ENCODE data around the gene ADAM19.

Gene ADAM19

GRCh38 chr5:157584628-157585027 lies 9.1 kb upstream of the ADAM19 start:
- H3K9me2 ChIP-seq (replicated peaks; ENCODE audit: low read depth, low read length): no peaks in the 10 kb centered on the region
- no peaks in the 10 kb centered on the region for H3K9me3 ChIP-seq (ENCODE audit: insufficient read depth, low read depth, low read length)
- H3K4me2 ChIP-seq (ENCODE audit: low read depth, low read length, poor library complexity, severe bottlenecking): no peak overlapping the region
- no peaks in the 10 kb centered on the region for H3K36me3 ChIP-seq (ENCODE audit: insufficient read depth, low read length)
- H4K20me1 ChIP-seq (ENCODE audit: insufficient read depth, low read length, poor library complexity, severe bottlenecking): no peaks in the 10 kb centered on the region
- H2AFZ ChIP-seq (ENCODE audit: low read length): no peak overlapping the region
- H3K4me1 ChIP-seq (ENCODE audit: insufficient read depth, low read length, poor library complexity, severe bottlenecking): no peaks in the 10 kb centered on the region
- no peak overlapping the region for H3K9ac ChIP-seq (ENCODE audit: low read depth, low read length, poor library complexity, severe bottlenecking)
- TF ChIP-seq EZH2phosphoT487 (IDR thresholded peaks at IDR 0.05; ENCODE audit: borderline replicate concordance) (no peak), CTCF (conservative IDR thresholded peaks at IDR 0.05; ENCODE audit: low read length) (no peak)
- H3K4me3 ChIP-seq (ENCODE audit: low read length, poor library complexity, severe bottlenecking): no peak overlapping the region
- no peaks in the 10 kb centered on the region for H3F3A ChIP-seq (ENCODE audit: low read depth)
- H3K79me2 ChIP-seq (ENCODE audit: insufficient read depth, low read length): no peaks in the 10 kb centered on the region
- no peaks in the 10 kb centered on the region for H3K27me3 ChIP-seq (ENCODE audit: insufficient read depth, low read length, poor library complexity, severe bottlenecking)

- TF ChIP-seq CTCF (conservative IDR thresholded peaks at IDR 0.05; ENCODE audit: low read length): 0 out of 2 replicates have a peak, but pooled peaks have one; percentile 12
- no peak for TF ChIP-seq EZH2phosphoT487 (IDR thresholded peaks at IDR 0.05; ENCODE audit: borderline replicate concordance)
- no peaks in the 10 kb centered on the region for H3K4me1 ChIP-seq (ENCODE audit: insufficient read depth, low read length, poor library complexity, severe bottlenecking)
Observed at GRCh38 chr5:157582731-157583620, 7.4 kb upstream of the ADAM19 start.

GRCh38 chr5:157581901-157582300 lies 6.3 kb upstream of the ADAM19 start:
- no peaks in the 10 kb centered on the region for H3F3A ChIP-seq (ENCODE audit: low read depth)
- no peak overlapping the region for H2AFZ ChIP-seq (ENCODE audit: low read length)
- H3K9ac ChIP-seq (ENCODE audit: low read depth, low read length, poor library complexity, severe bottlenecking): no peak overlapping the region
- no peaks in the 10 kb centered on the region for H3K4me1 ChIP-seq (ENCODE audit: insufficient read depth, low read length, poor library complexity, severe bottlenecking)
- H3K9me3 ChIP-seq (ENCODE audit: insufficient read depth, low read depth, low read length): no peaks in the 10 kb centered on the region
- no peak overlapping the region for H3K4me2 ChIP-seq (ENCODE audit: low read depth, low read length, poor library complexity, severe bottlenecking)
- no peak overlapping the region for H3K4me3 ChIP-seq (ENCODE audit: low read length, poor library complexity, severe bottlenecking)
- TF ChIP-seq EZH2phosphoT487 (IDR thresholded peaks at IDR 0.05; ENCODE audit: borderline replicate concordance): no peak
- TF ChIP-seq CTCF (conservative IDR thresholded peaks at IDR 0.05; ENCODE audit: low read length): no peak
- H4K20me1 ChIP-seq (ENCODE audit: insufficient read depth, low read length, poor library complexity, severe bottlenecking): no peaks in the 10 kb centered on the region
- H3K27me3 ChIP-seq (ENCODE audit: insufficient read depth, low read length, poor library complexity, severe bottlenecking): no peaks in the 10 kb centered on the region
- no peaks in the 10 kb centered on the region for H3K9me2 ChIP-seq (replicated peaks; ENCODE audit: low read depth, low read length)
- H3K79me2 ChIP-seq (ENCODE audit: insufficient read depth, low read length): no peaks in the 10 kb centered on the region
- no peaks in the 10 kb centered on the region for H3K36me3 ChIP-seq (ENCODE audit: insufficient read depth, low read length)

More at GRCh38 chr5:157582731-157583620, 7.4 kb upstream of the ADAM19 start:
- Histone ChIP-seq H3K9me2 (replicated peaks; ENCODE audit: low read depth, low read length) (no peaks in the 10 kb centered on the region), H3K27me3 (ENCODE audit: insufficient read depth, low read length, poor library complexity, severe bottlenecking) (no peaks in the 10 kb centered on the region), H2AFZ (ENCODE audit: low read length) (no peak overlapping the region), H3K36me3 (ENCODE audit: insufficient read depth, low read length) (no peaks in the 10 kb centered on the region), H3K4me3 (ENCODE audit: low read length, poor library complexity, severe bottlenecking) (no peak overlapping the region), H4K20me1 (ENCODE audit: insufficient read depth, low read length, poor library complexity, severe bottlenecking) (no peaks in the 10 kb centered on the region), H3K4me2 (ENCODE audit: low read depth, low read length, poor library complexity, severe bottlenecking) (no peak overlapping the region), H3K9me3 (ENCODE audit: insufficient read depth, low read depth, low read length) (no peaks in the 10 kb centered on the region), H3K79me2 (ENCODE audit: insufficient read depth, low read length) (no peaks in the 10 kb centered on the region), H3F3A (ENCODE audit: low read depth) (no peaks in the 10 kb centered on the region), H3K9ac (ENCODE audit: low read depth, low read length, poor library complexity, severe bottlenecking) (no peak overlapping the region)

All from Loucy (cell line).